Endothelial cell of umbilical vein (primary cell): Measurements from ENCODE around the gene VRK1.

Experiments
- CTCF ChIP-seq, 2 donors: IDR thresholded peaks; 1 replicate in 1 of 2; 2 replicates in 1 of 2; pipeline ENCODE4 v1.5.1; 2011; ENCODE audit warnings: low read length in 2 of 2, mild to moderate bottlenecking in 2 of 2, moderate library complexity in 2 of 2, control low read depth in 1 of 2, inconsistent platforms in 1 of 2, low read depth in 1 of 2; ENCODE audit not compliant: insufficient read depth in 1 of 2; ENCODE audit errors: extremely low read depth in 1 of 2
- EZH2 ChIP-seq: IDR thresholded peaks from 2 replicates; pipeline ENCODE4 v1.6.1; 2012; ENCODE audit warnings: borderline replicate concordance, low read depth, mild to moderate bottlenecking, moderate library complexity, low read length, inconsistent platforms; ENCODE audit not compliant: severe bottlenecking
- POLR2AphosphoS5 ChIP-seq: IDR thresholded peaks from 2 replicates; pipeline ENCODE4 v1.6.1; 2012; ENCODE audit warnings: low read depth, mild to moderate bottlenecking, control low read depth, low read length, moderate library complexity; ENCODE audit not compliant: insufficient read depth

- TF ChIP-seq POLR2AphosphoS5 = no peak
- no peak for TF ChIP-seq CTCF (IDR thresholded peaks at IDR 0.05; ENCODE audit: extremely low read depth in 1 of 2, insufficient read depth in 1 of 2, low read depth in 1 of 2, low read length in 2 of 2)
- TF ChIP-seq EZH2 = no peak
These were observed 1.8 kb downstream of the VRK1 start for GRCh38 chr14:96798956-96799355.
